ENCODE measurements around the gene LORICRIN. TPM values are rescaled to one million over a fixed set of nuclear protein-coding genes. Genes with fewer than 3 reads are reported as not detected.

LORICRIN gene
- total and polyA plus RNA-seq, 9 of the 15 experiments (the other 6 are each of a cell fraction or from before 2014, with no cell fraction given), result not detected

- H2AFZ ChIP-seq (ENCODE audit: low read depth, low read length), result no peak overlapping the region
- intact Hi-C loops (cut with micrococcal nuclease), result no loop called here
- DNase-seq (ENCODE audit: extremely low read depth in 1 of 4, low spot score in 3 of 4) (no peak), ATAC-seq (no peak), FAIRE-seq (no peak)
- no peaks in the 10 kb centered on the region for H3K9me3 ChIP-seq (replicated peaks; ENCODE audit: control insufficient read depth, insufficient read depth, low read depth, low read length)
- H3K27me3 ChIP-seq (ENCODE audit: control insufficient read depth in 2 of 2, insufficient read depth in 2 of 2, low read length in 2 of 2), result peaks cover 0 to 17% of the 10 kb centered on the region in 2 experiments; a peak in 4 of 5 replicates
- no peaks in the 10 kb centered on the region for H3K4me1 ChIP-seq (replicated peaks in 1 of 2; ENCODE audit: control insufficient read depth in 2 of 2, insufficient read depth in 2 of 2, low read length in 2 of 2)
- no peaks in the 10 kb centered on the region for H3K9me1 ChIP-seq (ENCODE audit: control insufficient read depth, insufficient read depth, low read length)
- H3K4me2 ChIP-seq (ENCODE audit: insufficient read depth, low read length), result no peak overlapping the region
- BruUV-seq (replicated peaks), result no TSS peak
- H3K9ac ChIP-seq (ENCODE audit: insufficient read depth in 1 of 2, low read depth in 2 of 2, low read length in 2 of 2), result no peak overlapping the region
- ChIA-PET CTCF (ENCODE audit: low intra/inter-chr PET ratio) (interaction anchor here (0.6 kb wide), 1 partner anchor 12 kb away, joined by 3 read pairs; no protein-coding TSS in a partner anchor), POLR2A (interaction anchor here (0.6 kb wide), 1 partner anchor 305 kb away, joined by 6 read pairs; no protein-coding TSS in a partner anchor)
- WGBS (ENCODE audit: insufficient coverage, low coverage, missing lambda C conversion rate), result 0% methylated on average over 7 of the region's 7 CpGs
- no peaks in the 10 kb centered on the region for H3K79me2 ChIP-seq (ENCODE audit: control insufficient read depth, insufficient read depth, low read length)
- in situ Hi-C loops (cut with MboI), result no loop called here
- no peaks in the 10 kb centered on the region for H3K36me3 ChIP-seq (ENCODE audit: control insufficient read depth, insufficient read depth, low read length)
- TF ChIP-seq CHAMP1 (IDR thresholded peaks at IDR 0.05) (no peak), MIER1 (IDR thresholded peaks at IDR 0.05; ENCODE audit: low read depth) (no peak), CBX3 (IDR thresholded peaks at IDR 0.05; ENCODE audit: borderline replicate concordance in 1 of 2, low read length in 2 of 2) (no peak), PBX2 (CRISPR knock-in tag; IDR thresholded peaks at IDR 0.05; ENCODE audit: low read depth) (no peak), PBX2 (tag; conservative IDR thresholded peaks at IDR 0.05; ENCODE audit: low read depth) (no peak)
- no peaks in the 10 kb centered on the region; the same call in 1 of the 2 replicates for H4K20me1 ChIP-seq (replicated peaks; ENCODE audit: control insufficient read depth, insufficient read depth, low read length)
- no peak overlapping the region for H3K27ac ChIP-seq (ENCODE audit: extremely low read depth, low read depth, low read length)
- H3K4me3 ChIP-seq, result no peak overlapping the region
Observed at GRCh38 chr1:153210206-153210605, 49.3 kb upstream of the LORICRIN start.
